Chondrocyte (in vitro differentiated cells): ENCODE measurements around the gene TOM1L2. TPM values are rescaled to one million over a fixed set of nuclear protein-coding genes. Genes with fewer than 3 reads are reported as not detected.
"Not testable (repeated sequence)": the region's sequence is repeated elsewhere in the genome, so short reads cannot be mapped to it uniquely, and the experiment has no call there.

Experiments
- DNase-seq: peaks from one replicate; pipeline ENCODE4 v3.0.0; 2021; ENCODE audit warnings: mixed read lengths, low spot score
- H3K27ac Mint-ChIP-seq: one replicate; pipeline ENCODE4 v1.8.0; 2021; ENCODE audit warnings: mild to moderate bottlenecking, moderate library complexity, mixed read lengths; ENCODE audit not compliant: unreplicated experiment
- H3K27me3 Mint-ChIP-seq: 2 replicates; pipeline ENCODE4 v1.8.0; 2021; ENCODE audit warnings: low read depth, mixed read lengths
- H3K36me3 Mint-ChIP-seq: 2 replicates; pipeline ENCODE4 v1.8.0; 2021; ENCODE audit warnings: low read depth, mixed read lengths
- H3K4me1 Mint-ChIP-seq: 2 replicates; pipeline ENCODE4 v1.8.0; 2021; ENCODE audit warnings: low read depth, mild to moderate bottlenecking, mixed read lengths
- H3K4me3 Mint-ChIP-seq: one replicate; pipeline ENCODE4 v1.8.0; 2021; ENCODE audit warnings: mild to moderate bottlenecking, moderate library complexity, mixed read lengths; ENCODE audit not compliant: unreplicated experiment
- H3K9me3 Mint-ChIP-seq: 2 replicates; pipeline ENCODE4 v1.8.0; 2021; ENCODE audit warnings: low read depth, mixed read lengths
- CTCF ChIP-seq: fragments of 200-600 bp; sonication (generic); IDR thresholded peaks from 2 replicates; pipeline ENCODE4 v1.5.0; 2021; ENCODE audit warnings: antibody characterized with exemption, mild to moderate bottlenecking, moderate library complexity
- total RNA-seq: library from RNA; stranded (reverse); gene quantifications from 3 replicates; pipeline ENCODE4 v1.2.1, GENCODE V29; 2021

The TOM1L2 gene
- total RNA-seq, 1 donor from 2014 or later = 56.1 TPM

- H3K4me3 Mint-ChIP-seq = no peak overlapping the region
Measured at GRCh38 chr17:17913695-17914332, 58.4 kb downstream of the TOM1L2 start.

DNA sequence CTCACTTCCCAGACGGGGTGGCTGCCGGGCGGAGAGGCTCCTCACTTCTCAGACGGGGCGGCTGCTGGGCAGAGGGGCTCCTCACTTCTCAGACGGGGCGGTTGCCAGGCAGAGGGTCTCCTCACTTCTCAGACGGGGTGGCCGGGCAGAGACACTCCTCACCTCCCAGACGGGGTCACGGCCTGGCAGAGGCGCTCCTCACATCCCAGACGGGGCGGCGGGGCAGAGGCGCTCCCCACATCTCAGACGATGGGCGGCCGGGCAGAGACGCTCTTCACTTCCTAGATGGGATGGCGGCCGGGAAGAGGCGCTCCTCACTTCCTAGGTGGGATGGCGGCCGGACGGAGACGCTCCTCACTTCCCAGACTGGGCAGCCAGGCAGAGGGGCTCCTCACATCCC lies 59.9 kb downstream of the TOM1L2 start:
- not testable (repeated sequence) for H3K27ac Mint-ChIP-seq, DNase-seq, H3K36me3 Mint-ChIP-seq, H3K4me3 Mint-ChIP-seq, H3K9me3 Mint-ChIP-seq, H3K27me3 Mint-ChIP-seq
- H3K4me1 Mint-ChIP-seq = peaks cover 14% of the 10 kb centered on the region

More at GRCh38 chr17:17913695-17914332, 58.4 kb downstream of the TOM1L2 start:
- Mint-ChIP-seq H3K36me3 (no peaks in the 10 kb centered on the region), H3K27ac (peak overlapping the region; percentile 89), H3K9me3 (no peaks in the 10 kb centered on the region), H3K4me1 (peaks cover 17% of the 10 kb centered on the region), H3K27me3 (no peaks in the 10 kb centered on the region)
- no peak for TF ChIP-seq CTCF
- no peak for DNase-seq

GRCh38 chr17:17911001-17911613 lies 61.1 kb downstream of the TOM1L2 start:
- peaks cover 11% of the 10 kb centered on the region for H3K36me3 Mint-ChIP-seq
- H3K27ac Mint-ChIP-seq = no peak overlapping the region
- H3K4me1 Mint-ChIP-seq = peaks cover 24% of the 10 kb centered on the region
- no peak for TF ChIP-seq CTCF
- no peak overlapping the region for H3K4me3 Mint-ChIP-seq
- H3K27me3 Mint-ChIP-seq = no peaks in the 10 kb centered on the region
- no peaks in the 10 kb centered on the region for H3K9me3 Mint-ChIP-seq
- DNase-seq = no peak

DNA sequence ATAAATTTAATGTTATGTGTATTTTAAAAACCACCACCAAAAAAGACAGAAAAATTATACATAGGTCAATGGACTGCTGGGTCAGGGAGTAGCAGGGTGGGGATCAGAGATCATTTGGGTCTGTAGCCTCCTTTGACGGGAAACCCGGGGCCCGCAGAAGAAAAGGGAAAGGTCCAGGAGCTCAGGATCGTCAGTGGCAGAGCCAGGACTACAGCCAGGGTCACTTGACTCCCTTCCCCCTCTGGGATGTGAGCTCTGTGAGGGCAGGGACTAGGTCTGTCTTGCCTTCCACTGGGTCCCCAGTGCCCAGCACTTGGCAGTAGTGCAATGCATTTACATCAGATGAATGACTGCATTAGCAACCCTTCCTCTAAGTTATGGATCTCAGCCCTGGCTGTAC lies 62.1 kb downstream of the TOM1L2 start:
- no peaks in the 10 kb centered on the region for H3K27me3 Mint-ChIP-seq
- H3K4me1 Mint-ChIP-seq = peaks cover 24% of the 10 kb centered on the region
- H3K27ac Mint-ChIP-seq = no peak overlapping the region
- H3K9me3 Mint-ChIP-seq = no peaks in the 10 kb centered on the region
- no peak for TF ChIP-seq CTCF
- peaks cover 20% of the 10 kb centered on the region for H3K36me3 Mint-ChIP-seq
- no peak overlapping the region for H3K4me3 Mint-ChIP-seq
- no peak for DNase-seq

- no peak for DNase-seq
- Mint-ChIP-seq H3K4me1 (peaks cover 21% of the 10 kb centered on the region), H3K27me3 (no peaks in the 10 kb centered on the region), H3K27ac (no peak overlapping the region), H3K36me3 (peaks cover 21% of the 10 kb centered on the region), H3K4me3 (no peak overlapping the region), H3K9me3 (no peaks in the 10 kb centered on the region)
- no peak for TF ChIP-seq CTCF
Measured at GRCh38 chr17:17909078-17909477, 63.1 kb downstream of the TOM1L2 start.

DNA sequence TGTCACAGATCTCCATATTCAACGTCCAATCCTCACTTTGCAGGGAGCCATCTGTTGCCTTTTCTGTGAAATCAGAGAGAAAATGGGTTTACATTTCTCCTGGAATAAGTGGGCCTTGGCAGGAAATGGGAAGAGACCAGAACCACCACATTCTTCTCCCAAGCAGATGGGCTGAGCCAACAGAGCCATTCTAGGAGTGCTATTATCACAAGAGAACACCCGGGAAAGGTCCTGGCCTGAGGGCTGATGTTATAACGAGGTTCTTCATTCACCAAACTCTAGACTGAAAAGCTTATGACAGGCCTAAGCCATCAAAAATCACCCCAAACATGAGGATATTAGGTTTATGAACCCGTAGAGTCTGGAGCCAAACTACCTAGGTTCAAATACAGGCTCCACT lies 64.7 kb downstream of the TOM1L2 start:
- Mint-ChIP-seq H3K4me3 (no peak overlapping the region), H3K27me3 (no peaks in the 10 kb centered on the region), H3K36me3 (peaks cover 21% of the 10 kb centered on the region), H3K4me1 (peaks cover 21% of the 10 kb centered on the region), H3K27ac (no peak overlapping the region), H3K9me3 (no peaks in the 10 kb centered on the region)
- DNase-seq = peak; percentile 0
- no peak for TF ChIP-seq CTCF
